ENCODE results near the gene ITFG1. TPM values are rescaled to one million over a fixed set of nuclear protein-coding genes. Genes with fewer than 3 reads are reported as not detected.
"Not testable (repeated sequence)": the region's sequence is repeated elsewhere in the genome, so short reads cannot be mapped to it uniquely, and the experiment has no call there.

The ITFG1 gene
- total RNA-seq, 1 donor from 2014 or later = 50.0 TPM

DNA sequence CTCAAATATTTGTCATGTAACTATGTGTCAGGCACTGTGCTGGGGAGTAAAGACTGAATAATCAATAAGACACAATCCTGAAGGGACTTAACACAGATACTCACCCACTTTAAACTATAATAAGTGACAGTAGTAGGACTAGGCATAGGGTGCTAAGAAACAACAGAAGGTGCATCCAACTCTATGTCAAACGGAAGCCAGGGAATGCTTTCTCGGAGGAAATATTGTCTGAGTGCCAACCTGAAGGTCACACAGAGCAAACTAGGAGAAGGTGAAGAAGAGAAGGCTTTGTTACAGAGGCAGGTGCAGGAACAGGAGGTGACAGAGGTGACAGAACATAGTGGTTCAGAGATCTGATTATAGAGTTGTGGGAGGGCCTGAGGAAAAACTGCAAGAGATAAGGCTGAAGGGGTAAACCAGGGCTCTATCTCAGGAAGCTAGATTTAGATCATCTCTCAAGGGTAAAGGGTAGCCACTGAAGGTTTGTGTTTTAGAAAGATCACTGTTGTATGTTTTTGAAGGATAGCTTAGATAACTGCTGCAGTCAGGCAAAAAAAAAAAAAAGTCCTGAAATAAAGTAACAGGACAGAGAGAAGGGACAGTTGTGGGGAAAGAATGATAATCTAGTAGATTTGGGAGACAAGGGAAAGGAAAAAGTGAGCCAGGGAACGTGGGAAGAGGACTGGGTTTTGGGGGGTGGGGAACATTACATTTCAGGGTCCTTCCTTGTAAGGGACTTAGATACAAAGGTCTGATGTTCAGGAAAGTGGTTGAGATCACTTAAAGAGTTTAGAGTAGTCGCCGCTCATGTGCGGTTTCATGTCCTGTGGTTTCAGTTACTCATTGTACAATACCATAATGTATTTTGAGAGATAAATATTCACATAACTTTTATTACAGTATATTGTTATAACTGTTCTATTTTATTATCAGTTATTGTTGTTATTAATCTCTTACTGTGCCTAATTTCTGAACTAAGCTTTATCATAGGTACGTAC, 231.5 kb downstream of the ITFG1 start:
- no peak for DNase-seq

DNA sequence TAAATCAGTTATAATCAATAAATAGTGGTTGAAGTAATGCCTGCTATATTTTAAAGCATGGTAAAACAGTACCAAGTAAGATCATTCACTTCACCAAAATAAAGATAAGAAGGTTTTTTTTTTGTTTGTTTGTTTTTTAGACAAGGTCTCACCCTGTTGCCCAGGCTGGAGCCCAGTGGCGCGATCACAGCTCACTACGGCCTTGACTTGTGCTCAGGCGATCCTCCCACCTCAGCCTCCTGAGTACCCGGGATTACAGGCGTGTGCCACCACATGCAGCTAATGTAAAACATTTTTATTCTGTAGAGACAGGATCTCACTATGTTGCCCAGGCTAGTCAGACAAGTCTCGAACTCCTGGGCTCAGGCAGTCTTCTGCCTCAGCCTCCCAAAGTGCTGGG, 232.6 kb downstream of the ITFG1 start:
- Histone ChIP-seq H3K4me1 (no peaks in the 10 kb centered on the region), H3K36me3 (peaks cover 6% of the 10 kb centered on the region), H3K4me3 (no peak overlapping the region), H3K27ac (no peak overlapping the region), H3K9me3 (no peaks in the 10 kb centered on the region), H3K27me3 (ENCODE audit: low read depth) (no peaks in the 10 kb centered on the region)
- ATAC-seq = no peak
- intact Hi-C loops (cut with DNase I) = no loop called here
- TF ChIP-seq, protein P1, sequence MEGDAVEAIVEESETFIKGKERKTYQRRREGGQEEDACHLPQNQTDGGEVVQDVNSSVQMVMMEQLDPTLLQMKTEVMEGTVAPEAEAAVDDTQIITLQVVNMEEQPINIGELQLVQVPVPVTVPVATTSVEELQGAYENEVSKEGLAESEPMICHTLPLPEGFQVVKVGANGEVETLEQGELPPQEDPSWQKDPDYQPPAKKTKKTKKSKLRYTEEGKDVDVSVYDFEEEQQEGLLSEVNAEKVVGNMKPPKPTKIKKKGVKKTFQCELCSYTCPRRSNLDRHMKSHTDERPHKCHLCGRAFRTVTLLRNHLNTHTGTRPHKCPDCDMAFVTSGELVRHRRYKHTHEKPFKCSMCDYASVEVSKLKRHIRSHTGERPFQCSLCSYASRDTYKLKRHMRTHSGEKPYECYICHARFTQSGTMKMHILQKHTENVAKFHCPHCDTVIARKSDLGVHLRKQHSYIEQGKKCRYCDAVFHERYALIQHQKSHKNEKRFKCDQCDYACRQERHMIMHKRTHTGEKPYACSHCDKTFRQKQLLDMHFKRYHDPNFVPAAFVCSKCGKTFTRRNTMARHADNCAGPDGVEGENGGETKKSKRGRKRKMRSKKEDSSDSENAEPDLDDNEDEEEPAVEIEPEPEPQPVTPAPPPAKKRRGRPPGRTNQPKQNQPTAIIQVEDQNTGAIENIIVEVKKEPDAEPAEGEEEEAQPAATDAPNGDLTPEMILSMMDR (IDR thresholded peaks at IDR 0.05) = no peak
- no peak for DNase-seq

More for the DNA sequence above, 231.5 kb downstream of the ITFG1 start:
- Histone ChIP-seq H3K27me3 (ENCODE audit: low read depth) (no peaks in the 10 kb centered on the region), H3K4me3 (no peak overlapping the region), H3K4me1 (no peaks in the 10 kb centered on the region), H3K9me3 (no peaks in the 10 kb centered on the region), H3K36me3 (peaks cover 6% of the 10 kb centered on the region), H3K27ac (no peak overlapping the region)
- TF ChIP-seq, protein P1 (IDR thresholded peaks at IDR 0.05) = no peak
- intact Hi-C loops (cut with DNase I) = no loop called here
- no peak for ATAC-seq

DNA sequence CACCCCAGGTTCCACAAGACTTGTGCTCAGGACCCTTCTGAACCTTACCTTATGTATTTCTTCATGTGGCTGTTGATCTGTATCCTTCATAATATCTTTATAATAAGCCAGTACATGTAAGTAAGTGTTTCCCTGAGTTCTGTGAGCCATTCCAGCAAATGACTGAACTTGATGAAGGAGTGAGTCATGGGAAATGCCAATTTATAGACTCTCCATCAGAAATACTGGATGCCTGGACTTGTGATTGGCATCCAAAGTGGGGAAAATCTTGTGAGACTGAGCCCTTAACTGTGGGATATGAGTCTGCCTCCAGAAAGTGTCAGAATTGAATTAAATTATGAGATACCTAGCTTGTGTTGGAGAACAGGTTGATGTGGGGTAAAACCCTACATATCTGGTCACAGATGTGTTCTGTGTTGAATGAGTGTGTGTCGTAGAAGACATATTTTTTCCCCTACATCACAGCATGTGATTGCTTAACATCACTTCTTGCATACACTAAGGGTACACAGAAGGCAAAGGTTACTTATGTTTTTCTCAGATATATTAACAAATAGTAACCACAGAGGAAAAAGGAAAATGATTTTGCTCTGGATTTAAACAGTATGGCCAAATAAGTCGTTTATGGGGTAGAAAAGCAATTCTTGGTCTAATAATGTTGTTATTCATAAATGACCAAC, 247.0 kb downstream of the ITFG1 start:
- Histone ChIP-seq H3K4me3 (no peak overlapping the region), H3K9me3 (no peaks in the 10 kb centered on the region), H3K36me3 (peaks cover 22% of the 10 kb centered on the region), H3K27ac (no peak overlapping the region), H3K27me3 (ENCODE audit: low read depth) (no peaks in the 10 kb centered on the region), H3K4me1 (no peaks in the 10 kb centered on the region)
- no peak for DNase-seq
- no peak for ATAC-seq
- intact Hi-C loops (cut with DNase I) = no loop called here
- TF ChIP-seq, protein P1 (IDR thresholded peaks at IDR 0.05) = no peak

DNA sequence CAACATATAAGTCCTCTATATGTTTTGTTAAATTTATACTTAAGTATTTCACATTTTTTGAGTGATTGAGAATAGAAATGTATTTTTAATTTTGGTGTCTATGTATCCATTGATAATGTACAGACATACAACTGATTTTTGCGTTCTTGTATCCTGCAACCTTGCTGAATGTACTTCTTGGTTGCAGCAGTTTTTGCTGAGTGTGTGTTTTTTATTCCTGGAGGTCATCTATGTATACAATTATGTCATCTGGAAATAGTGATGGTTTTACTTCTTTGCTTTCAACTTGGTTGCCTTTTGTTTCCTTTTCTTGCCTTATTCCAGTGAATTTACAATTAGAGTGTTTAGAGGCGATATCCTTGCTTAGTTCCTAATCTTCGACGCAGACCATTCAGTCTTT, 249.6 kb downstream of the ITFG1 start:
- H3K36me3 ChIP-seq = no peaks in the 10 kb centered on the region
- no peak for DNase-seq
- ATAC-seq = no peak
- no peak overlapping the region for H3K27ac ChIP-seq
- H3K27me3 ChIP-seq (ENCODE audit: low read depth) = no peaks in the 10 kb centered on the region
- no peaks in the 10 kb centered on the region for H3K9me3 ChIP-seq
- no peaks in the 10 kb centered on the region for H3K4me1 ChIP-seq
- TF ChIP-seq, protein P1 (IDR thresholded peaks at IDR 0.05) = no peak
- no peak overlapping the region for H3K4me3 ChIP-seq
- intact Hi-C loops (cut with DNase I) = no loop called here

DNA sequence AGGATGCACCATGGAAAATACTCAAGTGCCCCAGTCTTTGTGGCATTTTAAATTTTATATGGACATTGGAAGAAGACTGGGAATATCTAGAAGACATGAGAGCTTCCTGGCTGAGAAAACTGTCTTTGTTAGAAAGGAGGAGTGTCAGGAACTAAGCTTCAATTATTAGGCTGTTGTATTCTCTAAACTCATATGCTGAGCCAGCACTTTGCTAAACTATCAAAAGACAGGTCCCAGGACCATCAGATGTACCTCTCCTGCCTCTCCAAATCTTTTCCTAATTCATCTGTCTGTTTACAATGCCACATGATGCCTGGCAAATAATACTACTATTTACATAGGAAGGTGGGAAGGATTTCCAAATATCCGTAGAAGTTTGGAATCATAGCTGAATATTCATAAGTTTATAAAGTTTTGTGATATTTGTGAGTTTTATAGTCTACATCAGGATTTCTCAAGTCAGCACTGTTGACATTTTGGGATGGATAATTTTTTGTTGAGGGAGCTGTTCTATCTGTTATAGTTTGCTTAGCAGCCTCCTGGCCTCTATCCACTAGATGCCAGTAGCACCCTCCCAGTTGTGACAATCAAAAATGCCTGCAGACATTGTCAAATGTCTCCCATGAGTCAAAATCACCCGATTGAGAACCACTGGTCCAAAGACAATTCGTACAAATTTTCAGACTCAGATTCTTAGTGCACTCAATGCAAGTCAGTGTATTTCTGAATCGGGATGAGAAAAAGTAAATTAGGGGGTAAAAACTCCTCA, 255.9 kb downstream of the ITFG1 start:
- Histone ChIP-seq H3K27me3 (ENCODE audit: low read depth) (no peaks in the 10 kb centered on the region), H3K4me3 (no peak overlapping the region), H3K27ac (no peak overlapping the region), H3K9me3 (no peaks in the 10 kb centered on the region), H3K36me3 (no peaks in the 10 kb centered on the region), H3K4me1 (no peaks in the 10 kb centered on the region)
- ATAC-seq (no peak), DNase-seq (no peak)
- intact Hi-C loops (cut with DNase I) = no loop called here
- TF ChIP-seq, protein P1 (IDR thresholded peaks at IDR 0.05) = no peak

DNA sequence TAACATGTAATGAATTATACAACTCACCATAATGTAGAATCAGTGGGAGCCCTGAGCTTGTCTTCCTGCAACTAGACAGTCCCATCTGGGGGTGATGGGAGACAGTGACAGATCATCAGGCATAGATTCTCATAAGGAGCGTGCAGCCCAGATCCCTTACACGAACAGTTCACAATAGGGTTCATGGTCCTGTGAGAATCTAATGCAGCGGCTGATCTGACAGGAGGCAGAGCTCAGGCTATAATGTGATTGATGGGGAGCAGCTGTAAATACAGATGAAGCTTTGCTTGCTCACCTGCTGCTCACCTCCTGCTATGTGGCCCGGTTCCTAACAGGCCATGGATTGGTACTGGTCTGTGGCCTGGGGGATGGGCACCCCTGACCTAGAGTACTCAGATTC, 257.4 kb downstream of the ITFG1 start:
- intact Hi-C loops (cut with DNase I); H3K4me3 ChIP-seq; H3K4me1 ChIP-seq; H3K36me3 ChIP-seq; DNase-seq; H3K9me3 ChIP-seq; H3K27me3 ChIP-seq (ENCODE audit: low read depth); ATAC-seq; H3K27ac ChIP-seq: not testable (repeated sequence)

Measured in lower lobe of right lung (tissue), 2 donors.